D721Med (cell line): ENCODE measurements around the gene ASIC3.

Experiments used
- DNase-seq: peaks from one replicate; pipeline ENCODE4 v3.0.0; 2011; ENCODE audit warnings: low spot score; ENCODE audit not compliant: insufficient read length
- FAIRE-seq: peaks from 2 replicates; lab custom pipeline; 2011; peaks lifted over from hg19 to GRCh38; lab: Jason Lieb, UNC
- TF ChIP-seq, protein P1 (sequence below): IDR thresholded peaks from 2 replicates; pipeline ENCODE4 v1.5.1; 2012; ENCODE audit warnings: mild to moderate bottlenecking, control low read depth; ENCODE audit not compliant: insufficient read depth; ENCODE audit errors: missing control alignments

ASIC3 gene

DNA sequence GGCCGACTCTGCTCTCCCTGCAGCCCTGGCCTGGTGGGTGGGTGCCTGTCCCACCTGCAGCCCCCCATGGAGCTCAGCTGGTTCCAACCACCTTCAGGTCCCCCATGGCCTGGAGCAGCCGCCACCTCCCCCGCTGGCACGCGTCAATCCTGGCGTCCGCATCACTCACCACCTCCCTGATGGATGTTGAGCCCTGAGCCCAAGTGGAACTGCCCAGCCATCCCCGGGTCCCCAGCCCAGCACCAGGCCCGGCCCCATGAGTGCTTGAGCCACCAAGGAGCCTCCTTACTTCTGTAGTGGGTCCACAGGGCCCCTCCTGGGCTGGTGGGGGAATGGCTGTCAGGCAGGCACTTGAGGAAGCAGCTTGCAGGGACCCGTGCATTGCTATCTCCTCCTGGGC lies 52.6 kb downstream of the ASIC3 start:
- no peak for FAIRE-seq
- TF ChIP-seq, protein P1, sequence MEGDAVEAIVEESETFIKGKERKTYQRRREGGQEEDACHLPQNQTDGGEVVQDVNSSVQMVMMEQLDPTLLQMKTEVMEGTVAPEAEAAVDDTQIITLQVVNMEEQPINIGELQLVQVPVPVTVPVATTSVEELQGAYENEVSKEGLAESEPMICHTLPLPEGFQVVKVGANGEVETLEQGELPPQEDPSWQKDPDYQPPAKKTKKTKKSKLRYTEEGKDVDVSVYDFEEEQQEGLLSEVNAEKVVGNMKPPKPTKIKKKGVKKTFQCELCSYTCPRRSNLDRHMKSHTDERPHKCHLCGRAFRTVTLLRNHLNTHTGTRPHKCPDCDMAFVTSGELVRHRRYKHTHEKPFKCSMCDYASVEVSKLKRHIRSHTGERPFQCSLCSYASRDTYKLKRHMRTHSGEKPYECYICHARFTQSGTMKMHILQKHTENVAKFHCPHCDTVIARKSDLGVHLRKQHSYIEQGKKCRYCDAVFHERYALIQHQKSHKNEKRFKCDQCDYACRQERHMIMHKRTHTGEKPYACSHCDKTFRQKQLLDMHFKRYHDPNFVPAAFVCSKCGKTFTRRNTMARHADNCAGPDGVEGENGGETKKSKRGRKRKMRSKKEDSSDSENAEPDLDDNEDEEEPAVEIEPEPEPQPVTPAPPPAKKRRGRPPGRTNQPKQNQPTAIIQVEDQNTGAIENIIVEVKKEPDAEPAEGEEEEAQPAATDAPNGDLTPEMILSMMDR: no peak

DNA sequence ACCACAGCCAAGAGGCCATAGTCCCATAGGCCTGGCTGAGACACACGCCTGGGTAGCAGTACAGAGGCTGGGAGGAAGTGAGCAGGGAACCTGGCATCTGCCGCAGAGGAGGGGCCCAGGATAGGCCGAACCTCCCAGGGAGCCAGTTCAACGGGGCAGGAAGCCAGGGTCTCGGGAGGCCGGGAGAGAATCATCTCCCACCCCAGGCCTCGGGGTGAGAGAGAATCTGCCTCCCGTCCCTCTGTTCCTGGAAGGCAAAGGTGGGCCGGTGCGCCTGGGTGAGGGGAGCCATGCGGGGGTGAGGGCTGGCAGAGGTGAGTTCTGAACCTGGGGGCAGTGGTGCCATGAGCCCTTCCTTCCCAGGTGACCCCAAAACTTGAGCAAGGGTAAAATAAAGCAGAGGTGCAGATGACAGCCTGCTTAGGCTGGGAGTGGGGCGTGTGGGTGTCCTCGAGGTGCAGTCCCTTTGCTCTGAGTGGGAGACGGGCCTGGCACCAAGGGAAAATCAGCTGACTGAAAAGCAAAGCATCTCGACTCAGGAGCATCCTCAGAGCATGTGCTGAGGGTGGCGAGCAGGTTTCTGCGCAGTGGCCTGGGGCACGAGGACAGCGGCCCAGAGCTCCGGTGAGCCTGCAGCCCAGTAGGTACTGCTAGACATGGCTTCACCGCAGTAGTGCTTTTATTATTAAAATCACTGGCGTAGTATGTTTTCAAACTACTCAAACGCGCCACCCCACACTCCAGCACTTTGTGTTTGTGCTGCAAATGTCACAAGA lies 53.5 kb downstream of the ASIC3 start:
- FAIRE-seq (no peak), DNase-seq (no peak)
- TF ChIP-seq, protein P1: no peak

More for the DNA sequence above, 52.6 kb downstream of the ASIC3 start:
- DNase-seq: no peak
